Fibroblast of lung (primary cell): ENCODE data around the gene RNMT. TPM values are rescaled to one million over a fixed set of nuclear protein-coding genes. Genes with fewer than 3 reads are reported as not detected.
A peak's percentile ranks its signal among the peaks of the same experiment; 100 is the strongest.
"Not testable (repeated sequence)": the region's sequence is repeated elsewhere in the genome, so short reads cannot be mapped to it uniquely, and the experiment has no call there.

ENCODE experiments used
- DNase-seq, 2 donors: peaks; one replicate each; pipeline versions ENCODE4 v3.0.0 to v3.0.0-alpha.2; 2010; ENCODE audit warnings: low read depth in 2 of 2
- H2AFZ ChIP-seq: 2 replicates; pipeline ENCODE4 v1.5.1; 2012; ENCODE audit warnings: low read length, control low read depth, inconsistent platforms
- H3K27ac ChIP-seq: 2 replicates; pipeline ENCODE4 v1.5.1; 2011; ENCODE audit warnings: low read length, control low read depth; ENCODE audit not compliant: insufficient read depth
- H3K27me3 ChIP-seq: 2 replicates; pipeline ENCODE4 v1.5.1; 2011; ENCODE audit warnings: mild to moderate bottlenecking, low read length; ENCODE audit not compliant: control insufficient read depth, insufficient read depth
- H3K36me3 ChIP-seq: 2 replicates; pipeline ENCODE4 v1.5.1; 2011; ENCODE audit warnings: low read length; ENCODE audit not compliant: control insufficient read depth, insufficient read depth
- H3K4me1 ChIP-seq: 2 replicates; pipeline ENCODE4 v1.5.1; 2011; ENCODE audit warnings: low read length; ENCODE audit not compliant: control insufficient read depth, insufficient read depth; ENCODE audit errors: extremely low read depth
- H3K4me2 ChIP-seq: 2 replicates; pipeline ENCODE4 v1.5.1; 2011; ENCODE audit warnings: low read length, control low read depth; ENCODE audit not compliant: insufficient read depth; ENCODE audit errors: extremely low read depth
- H3K4me3 ChIP-seq, 4 experiments: fragments of 200-600 bp in 1 of 4; sonication (generic) in 1 of 4; replicated peaks in 1 of 4; 2 replicates each; pipeline ENCODE4 v1.5.1; 2011 to 2016; ENCODE audit warnings: low read length in 4 of 4, low read depth in 3 of 4, mild to moderate bottlenecking in 3 of 4, control low read depth in 2 of 4, inconsistent platforms in 1 of 4, mixed read lengths in 1 of 4; ENCODE audit not compliant: insufficient read depth in 1 of 4; ENCODE audit errors: control extremely low read depth in 1 of 4
- H3K79me2 ChIP-seq: 2 replicates; pipeline ENCODE4 v1.5.1; 2012; ENCODE audit warnings: mild to moderate bottlenecking, low read length, inconsistent platforms; ENCODE audit not compliant: control insufficient read depth, insufficient read depth
- H3K9ac ChIP-seq: 2 replicates; pipeline ENCODE4 v1.5.1; 2011; ENCODE audit warnings: mild to moderate bottlenecking, low read length, control low read depth; ENCODE audit not compliant: insufficient read depth
- H3K9me3 ChIP-seq: 2 replicates; pipeline ENCODE4 v1.5.1; 2012; ENCODE audit warnings: low read depth, low read length; ENCODE audit not compliant: control insufficient read depth, insufficient read depth
- H4K20me1 ChIP-seq: 2 replicates; pipeline ENCODE4 v1.5.1; 2011; ENCODE audit warnings: low read length; ENCODE audit not compliant: control insufficient read depth, insufficient read depth; ENCODE audit errors: extremely low read depth
- EZH2 ChIP-seq: IDR thresholded peaks from 2 replicates; pipeline ENCODE4 v1.5.1; 2012; ENCODE audit warnings: low read length, control low read depth, mild to moderate bottlenecking; ENCODE audit errors: missing control alignments
- polyA plus RNA-seq, 2 donors: library from polyadenylated mRNA; depleted of rRNA in 1 of 2; stranded (reverse) in 1 of 2; unstranded in 1 of 2; fragments of >200 nt; gene quantifications; 2 replicates each; pipeline ENCODE4 v1.2.1, GENCODE V29; 2011 to 2012; ENCODE audit warnings: missing spikeins in 1 of 2
- total RNA-seq: library from RNA; depleted of rRNA; stranded (reverse); fragments of >200 nt; gene quantifications from 2 replicates; pipeline ENCODE4 v1.2.1, GENCODE V29; 2014
- TF ChIP-seq, protein P1 (sequence below), 2 donors: IDR thresholded peaks in 1 of 2; conservative IDR thresholded peaks in 1 of 2; 1 replicate in 1 of 2; 2 replicates in 1 of 2; pipeline ENCODE4 v1.5.1; 2011 to 2012; ENCODE audit warnings: low read length in 2 of 2, control low read depth in 1 of 2, inconsistent platforms in 1 of 2, low read depth in 1 of 2, mild to moderate bottlenecking in 1 of 2

Gene RNMT
- total and polyA plus RNA-seq, 2 donors (not counting 1 experiment from before 2014, with no cell fraction given) = 17.2 to 18.2 TPM

GRCh38 chr18:13695337-13695736 is 31.1 kb upstream of the RNMT start:
- H4K20me1 ChIP-seq, H3K9me3 ChIP-seq, H2AFZ ChIP-seq, H3K4me1 ChIP-seq, H3K27ac ChIP-seq, H3K4me3 ChIP-seq, H3K9ac ChIP-seq, DNase-seq, H3K79me2 ChIP-seq, H3K27me3 ChIP-seq, H3K36me3 ChIP-seq, H3K4me2 ChIP-seq: not testable (repeated sequence)

DNA sequence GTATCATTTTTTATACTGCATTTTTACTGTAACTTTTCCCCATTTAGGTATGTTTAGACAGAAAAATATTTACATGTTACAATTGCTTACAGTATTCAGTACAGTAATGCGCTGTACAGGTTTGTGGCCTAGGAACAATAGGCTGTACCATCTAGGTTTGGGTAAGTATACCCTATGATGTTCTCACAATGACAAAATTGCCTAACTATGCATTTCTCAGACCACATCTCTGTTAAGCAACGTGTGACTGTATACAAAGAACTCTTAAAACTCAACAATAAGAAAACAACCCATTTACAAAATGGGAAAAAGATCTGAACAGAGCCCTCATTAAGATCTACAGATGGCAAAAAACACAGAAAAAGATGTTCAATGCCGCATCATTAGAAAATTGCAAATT is 29.5 kb upstream of the RNMT start:
- no peak overlapping the region for H3K9ac ChIP-seq
- peaks cover 5% of the 10 kb centered on the region for H3K79me2 ChIP-seq
- no peak overlapping the region for H2AFZ ChIP-seq
- H3K27me3 ChIP-seq = no peaks in the 10 kb centered on the region
- H3K9me3 ChIP-seq = no peaks in the 10 kb centered on the region
- H3K4me2 ChIP-seq = no peak overlapping the region
- TF ChIP-seq, protein P1, sequence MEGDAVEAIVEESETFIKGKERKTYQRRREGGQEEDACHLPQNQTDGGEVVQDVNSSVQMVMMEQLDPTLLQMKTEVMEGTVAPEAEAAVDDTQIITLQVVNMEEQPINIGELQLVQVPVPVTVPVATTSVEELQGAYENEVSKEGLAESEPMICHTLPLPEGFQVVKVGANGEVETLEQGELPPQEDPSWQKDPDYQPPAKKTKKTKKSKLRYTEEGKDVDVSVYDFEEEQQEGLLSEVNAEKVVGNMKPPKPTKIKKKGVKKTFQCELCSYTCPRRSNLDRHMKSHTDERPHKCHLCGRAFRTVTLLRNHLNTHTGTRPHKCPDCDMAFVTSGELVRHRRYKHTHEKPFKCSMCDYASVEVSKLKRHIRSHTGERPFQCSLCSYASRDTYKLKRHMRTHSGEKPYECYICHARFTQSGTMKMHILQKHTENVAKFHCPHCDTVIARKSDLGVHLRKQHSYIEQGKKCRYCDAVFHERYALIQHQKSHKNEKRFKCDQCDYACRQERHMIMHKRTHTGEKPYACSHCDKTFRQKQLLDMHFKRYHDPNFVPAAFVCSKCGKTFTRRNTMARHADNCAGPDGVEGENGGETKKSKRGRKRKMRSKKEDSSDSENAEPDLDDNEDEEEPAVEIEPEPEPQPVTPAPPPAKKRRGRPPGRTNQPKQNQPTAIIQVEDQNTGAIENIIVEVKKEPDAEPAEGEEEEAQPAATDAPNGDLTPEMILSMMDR (conservative IDR thresholded peaks at IDR 0.05 in 1 of 2, IDR thresholded peaks at IDR 0.05 in 1 of 2; ENCODE audit: low read depth in 1 of 2, low read length in 2 of 2) = no peak
- no peak for TF ChIP-seq EZH2
- H3K27ac ChIP-seq = no peak overlapping the region
- no peaks in the 10 kb centered on the region for H3K4me1 ChIP-seq
- DNase-seq = peak in 1 of 2 donors; percentile 5
- no peaks in the 10 kb centered on the region for H3K36me3 ChIP-seq
- no peak overlapping the region for H3K4me3 ChIP-seq
- no peaks in the 10 kb centered on the region for H4K20me1 ChIP-seq

DNA sequence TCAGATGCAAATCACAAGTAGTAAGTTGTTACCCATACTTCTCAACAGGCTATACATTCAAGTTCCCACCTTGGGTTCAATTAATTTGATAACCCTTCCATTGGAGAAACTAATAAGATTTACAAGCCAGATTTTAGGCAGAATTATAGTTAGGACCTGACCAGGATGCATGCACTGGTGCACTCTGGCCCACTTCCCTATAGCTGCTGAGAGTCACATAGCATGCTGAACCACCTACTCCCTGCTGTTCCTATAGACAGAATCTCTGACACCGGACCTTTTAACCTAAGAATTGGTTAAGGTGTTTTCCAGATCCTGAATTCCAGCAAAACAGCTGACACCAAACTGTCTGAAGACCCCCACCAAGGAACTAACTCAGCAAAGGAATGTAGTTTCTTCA is 26.3 kb upstream of the RNMT start:
- TF ChIP-seq, protein P1 (conservative IDR thresholded peaks at IDR 0.05 in 1 of 2, IDR thresholded peaks at IDR 0.05 in 1 of 2; ENCODE audit: low read depth in 1 of 2, low read length in 2 of 2) = no peak
- TF ChIP-seq EZH2 = no peak
- peaks cover 5% of the 10 kb centered on the region for H3K79me2 ChIP-seq

More for the DNA sequence above, 26.3 kb upstream of the RNMT start:
- H3K4me1 ChIP-seq = no peaks in the 10 kb centered on the region
- H4K20me1 ChIP-seq = no peaks in the 10 kb centered on the region
- H3K27me3 ChIP-seq = no peaks in the 10 kb centered on the region
- no peak overlapping the region for H3K27ac ChIP-seq
- no peak for DNase-seq
- H3K36me3 ChIP-seq = no peaks in the 10 kb centered on the region
- no peak overlapping the region for H3K9ac ChIP-seq
- H3K4me3 ChIP-seq = no peak overlapping the region
- no peaks in the 10 kb centered on the region for H3K9me3 ChIP-seq
- no peak overlapping the region for H2AFZ ChIP-seq
- no peak overlapping the region for H3K4me2 ChIP-seq
